ENCODE results near the gene CLCNKB. TPM values are rescaled to one million over a fixed set of nuclear protein-coding genes. Genes with fewer than 3 reads are reported as not detected.

The CLCNKB gene
- polyA plus RNA-seq, 2 donors = 0.06 TPM; not detected in 1

- Histone ChIP-seq H3K4me3 (ENCODE audit: low read depth in 1 of 2, low read length in 2 of 2) (no peak overlapping the region), H3K9me3 (ENCODE audit: control insufficient read depth in 2 of 2, insufficient read depth in 1 of 2, low read depth in 1 of 2, low read length in 1 of 2) (no peaks in the 10 kb centered on the region), H3K27me3 (ENCODE audit: control insufficient read depth in 1 of 2, insufficient read depth in 2 of 2, low read length in 2 of 2) (no peaks in the 10 kb centered on the region), H3K4me1 (ENCODE audit: control insufficient read depth in 2 of 2, insufficient read depth in 2 of 2, low read length in 1 of 2) (peaks cover 4 to 32% of the 10 kb centered on the region in 2 donors), H3K27ac (ENCODE audit: low read depth in 2 of 2, low read length in 1 of 2) (peak overlapping the region; percentile 78 to 91), H3K36me3 (ENCODE audit: control insufficient read depth in 2 of 2, insufficient read depth in 2 of 2, low read length in 1 of 2) (no peaks in the 10 kb centered on the region)
- 46 to 48% methylated on average over 8 of the region's 8 CpGs for WGBS, 2 donors
Observed at GRCh38 chr1:16091296-16091695, 47.7 kb downstream of the CLCNKB start.

- no peaks in the 10 kb centered on the region for H3K27me3 ChIP-seq (ENCODE audit: control insufficient read depth in 1 of 2, insufficient read depth in 2 of 2, low read length in 2 of 2)
- no peaks in the 10 kb centered on the region for H3K9me3 ChIP-seq (ENCODE audit: control insufficient read depth in 2 of 2, insufficient read depth in 1 of 2, low read depth in 1 of 2, low read length in 1 of 2)
- peak overlapping the region; percentile 43 to 80 for H3K27ac ChIP-seq (ENCODE audit: low read depth in 2 of 2, low read length in 1 of 2)
- peaks cover 4 to 32% of the 10 kb centered on the region in 2 donors for H3K4me1 ChIP-seq (ENCODE audit: control insufficient read depth in 2 of 2, insufficient read depth in 2 of 2, low read length in 1 of 2)
- H3K36me3 ChIP-seq (ENCODE audit: control insufficient read depth in 2 of 2, insufficient read depth in 2 of 2, low read length in 1 of 2) = no peaks in the 10 kb centered on the region
- 70 to 73% methylated on average over 18 of the region's 18 CpGs for WGBS, 2 donors
- no peak overlapping the region for H3K4me3 ChIP-seq (ENCODE audit: low read depth in 1 of 2, low read length in 2 of 2)
Observed at GRCh38 chr1:16092097-16092922, 48.7 kb downstream of the CLCNKB start.

GRCh38 chr1:16092923-16093511 is 49.4 kb downstream of the CLCNKB start:
- Histone ChIP-seq H3K4me3 (ENCODE audit: low read depth in 1 of 2, low read length in 2 of 2) (no peak overlapping the region), H3K27me3 (ENCODE audit: control insufficient read depth in 1 of 2, insufficient read depth in 2 of 2, low read length in 2 of 2) (no peaks in the 10 kb centered on the region), H3K27ac (ENCODE audit: low read depth in 2 of 2, low read length in 1 of 2) (no peak overlapping the region), H3K9me3 (ENCODE audit: control insufficient read depth in 2 of 2, insufficient read depth in 1 of 2, low read depth in 1 of 2, low read length in 1 of 2) (no peaks in the 10 kb centered on the region), H3K4me1 (ENCODE audit: control insufficient read depth in 2 of 2, insufficient read depth in 2 of 2, low read length in 1 of 2) (peaks cover 4 to 27% of the 10 kb centered on the region in 2 donors), H3K36me3 (ENCODE audit: control insufficient read depth in 2 of 2, insufficient read depth in 2 of 2, low read length in 1 of 2) (no peaks in the 10 kb centered on the region)
- WGBS, 2 donors = 87 to 97% methylated on average over 9 of the region's 9 CpGs

- no peaks in the 10 kb centered on the region for H3K9me3 ChIP-seq (ENCODE audit: control insufficient read depth in 2 of 2, insufficient read depth in 1 of 2, low read depth in 1 of 2, low read length in 1 of 2)
- WGBS, 2 donors = 79 to 83% methylated on average over 9 of the region's 9 CpGs
- no peak overlapping the region for H3K4me3 ChIP-seq (ENCODE audit: low read depth in 1 of 2, low read length in 2 of 2)
- peaks cover 4 to 21% of the 10 kb centered on the region in 2 donors for H3K4me1 ChIP-seq (ENCODE audit: control insufficient read depth in 2 of 2, insufficient read depth in 2 of 2, low read length in 1 of 2)
- no peaks in the 10 kb centered on the region for H3K27me3 ChIP-seq (ENCODE audit: control insufficient read depth in 1 of 2, insufficient read depth in 2 of 2, low read length in 2 of 2)
- H3K36me3 ChIP-seq (ENCODE audit: control insufficient read depth in 2 of 2, insufficient read depth in 2 of 2, low read length in 1 of 2) = no peaks in the 10 kb centered on the region
- H3K27ac ChIP-seq (ENCODE audit: low read depth in 2 of 2, low read length in 1 of 2) = no peak overlapping the region
Observed at GRCh38 chr1:16093611-16094010, 50.0 kb downstream of the CLCNKB start.

GRCh38 chr1:16094453-16095158 is 51.0 kb downstream of the CLCNKB start:
- Histone ChIP-seq H3K36me3 (ENCODE audit: control insufficient read depth in 2 of 2, insufficient read depth in 2 of 2, low read length in 1 of 2) (no peaks in the 10 kb centered on the region), H3K9me3 (ENCODE audit: control insufficient read depth in 2 of 2, insufficient read depth in 1 of 2, low read depth in 1 of 2, low read length in 1 of 2) (no peaks in the 10 kb centered on the region), H3K4me3 (ENCODE audit: low read depth in 1 of 2, low read length in 2 of 2) (no peak overlapping the region), H3K27me3 (ENCODE audit: control insufficient read depth in 1 of 2, insufficient read depth in 2 of 2, low read length in 2 of 2) (no peaks in the 10 kb centered on the region), H3K4me1 (ENCODE audit: control insufficient read depth in 2 of 2, insufficient read depth in 2 of 2, low read length in 1 of 2) (peaks cover 0 to 17% of the 10 kb centered on the region in 2 donors), H3K27ac (ENCODE audit: low read depth in 2 of 2, low read length in 1 of 2) (no peak overlapping the region)
- 87 to 88% methylated on average over 19 to 21 of the region's 21 CpGs for WGBS, 2 donors

- Histone ChIP-seq H3K4me1 (ENCODE audit: control insufficient read depth in 2 of 2, insufficient read depth in 2 of 2, low read length in 1 of 2) (peaks cover 0 to 17% of the 10 kb centered on the region in 2 donors), H3K4me3 (ENCODE audit: low read depth in 1 of 2, low read length in 2 of 2) (no peak overlapping the region), H3K36me3 (ENCODE audit: control insufficient read depth in 2 of 2, insufficient read depth in 2 of 2, low read length in 1 of 2) (no peaks in the 10 kb centered on the region), H3K27ac (ENCODE audit: low read depth in 2 of 2, low read length in 1 of 2) (no peak overlapping the region), H3K27me3 (ENCODE audit: control insufficient read depth in 1 of 2, insufficient read depth in 2 of 2, low read length in 2 of 2) (no peaks in the 10 kb centered on the region), H3K9me3 (ENCODE audit: control insufficient read depth in 2 of 2, insufficient read depth in 1 of 2, low read depth in 1 of 2, low read length in 1 of 2) (no peaks in the 10 kb centered on the region)
- WGBS, 2 donors = 57 to 60% methylated on average over 9 of the region's 9 CpGs
Observed at GRCh38 chr1:16095447-16095846, 51.9 kb downstream of the CLCNKB start.

GRCh38 chr1:16099412-16099811 is 55.8 kb downstream of the CLCNKB start:
- Histone ChIP-seq H3K9me3 (ENCODE audit: control insufficient read depth in 2 of 2, insufficient read depth in 1 of 2, low read depth in 1 of 2, low read length in 1 of 2) (no peaks in the 10 kb centered on the region), H3K27me3 (ENCODE audit: control insufficient read depth in 1 of 2, insufficient read depth in 2 of 2, low read length in 2 of 2) (no peaks in the 10 kb centered on the region), H3K4me3 (ENCODE audit: low read depth in 1 of 2, low read length in 2 of 2) (no peak overlapping the region), H3K36me3 (ENCODE audit: control insufficient read depth in 2 of 2, insufficient read depth in 2 of 2, low read length in 1 of 2) (no peaks in the 10 kb centered on the region), H3K27ac (ENCODE audit: low read depth in 2 of 2, low read length in 1 of 2) (no peak overlapping the region), H3K4me1 (ENCODE audit: control insufficient read depth in 2 of 2, insufficient read depth in 2 of 2, low read length in 1 of 2) (no peaks in the 10 kb centered on the region)
- WGBS, 2 donors = 93 to 95% methylated on average over 1 of the region's 1 CpG

GRCh38 chr1:16101623-16102022 is 58.0 kb downstream of the CLCNKB start:
- Histone ChIP-seq H3K9me3 (ENCODE audit: control insufficient read depth in 2 of 2, insufficient read depth in 1 of 2, low read depth in 1 of 2, low read length in 1 of 2) (no peaks in the 10 kb centered on the region), H3K27me3 (ENCODE audit: control insufficient read depth in 1 of 2, insufficient read depth in 2 of 2, low read length in 2 of 2) (no peaks in the 10 kb centered on the region), H3K27ac (ENCODE audit: low read depth in 2 of 2, low read length in 1 of 2) (no peak overlapping the region), H3K4me1 (ENCODE audit: control insufficient read depth in 2 of 2, insufficient read depth in 2 of 2, low read length in 1 of 2) (no peaks in the 10 kb centered on the region), H3K4me3 (ENCODE audit: low read depth in 1 of 2, low read length in 2 of 2) (no peak overlapping the region), H3K36me3 (ENCODE audit: control insufficient read depth in 2 of 2, insufficient read depth in 2 of 2, low read length in 1 of 2) (no peaks in the 10 kb centered on the region)
- WGBS, 2 donors = 68 to 78% methylated on average over 9 of the region's 9 CpGs

All from esophagus (tissue), 2 donors.